ENCODE data around the gene FAM20A.

The FAM20A gene

DNA sequence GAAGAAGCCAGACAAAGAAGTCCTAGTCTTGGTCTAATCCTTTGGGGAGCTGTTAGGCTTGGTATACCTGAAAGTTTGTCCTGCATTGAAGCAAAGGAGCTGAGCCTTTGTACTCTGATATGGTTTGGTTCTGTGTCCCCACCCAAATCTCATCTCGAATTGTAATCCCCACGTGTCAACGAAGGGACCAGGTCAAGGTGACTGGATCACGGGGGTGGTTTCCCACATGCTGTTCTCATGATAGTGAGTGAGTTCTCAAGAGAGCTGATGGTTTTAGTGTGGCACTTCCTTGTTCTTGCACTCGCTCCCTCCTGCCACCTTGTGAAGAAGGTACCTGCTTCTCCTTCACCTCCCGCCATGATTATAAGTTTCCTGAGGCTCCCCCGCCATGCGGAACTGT is 33.6 kb downstream of the FAM20A start:
- TF ChIP-seq, protein P1, sequence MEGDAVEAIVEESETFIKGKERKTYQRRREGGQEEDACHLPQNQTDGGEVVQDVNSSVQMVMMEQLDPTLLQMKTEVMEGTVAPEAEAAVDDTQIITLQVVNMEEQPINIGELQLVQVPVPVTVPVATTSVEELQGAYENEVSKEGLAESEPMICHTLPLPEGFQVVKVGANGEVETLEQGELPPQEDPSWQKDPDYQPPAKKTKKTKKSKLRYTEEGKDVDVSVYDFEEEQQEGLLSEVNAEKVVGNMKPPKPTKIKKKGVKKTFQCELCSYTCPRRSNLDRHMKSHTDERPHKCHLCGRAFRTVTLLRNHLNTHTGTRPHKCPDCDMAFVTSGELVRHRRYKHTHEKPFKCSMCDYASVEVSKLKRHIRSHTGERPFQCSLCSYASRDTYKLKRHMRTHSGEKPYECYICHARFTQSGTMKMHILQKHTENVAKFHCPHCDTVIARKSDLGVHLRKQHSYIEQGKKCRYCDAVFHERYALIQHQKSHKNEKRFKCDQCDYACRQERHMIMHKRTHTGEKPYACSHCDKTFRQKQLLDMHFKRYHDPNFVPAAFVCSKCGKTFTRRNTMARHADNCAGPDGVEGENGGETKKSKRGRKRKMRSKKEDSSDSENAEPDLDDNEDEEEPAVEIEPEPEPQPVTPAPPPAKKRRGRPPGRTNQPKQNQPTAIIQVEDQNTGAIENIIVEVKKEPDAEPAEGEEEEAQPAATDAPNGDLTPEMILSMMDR (IDR thresholded peaks at IDR 0.05; ENCODE audit: insufficient read depth, low read depth, low read length, missing control alignments), result no peak
- DNase-seq (ENCODE audit: low read depth), result no peak
- H3K4me3 ChIP-seq (ENCODE audit: low read length), result no peak overlapping the region

GRCh38 chr17:68567035-68567434 is 34.1 kb downstream of the FAM20A start:
- DNase-seq (ENCODE audit: low read depth), result no peak
- H3K4me3 ChIP-seq (ENCODE audit: low read length), result no peak overlapping the region
- TF ChIP-seq, protein P1 (IDR thresholded peaks at IDR 0.05; ENCODE audit: insufficient read depth, low read depth, low read length, missing control alignments), result no peak

GRCh38 chr17:68566442-68566738 is 34.8 kb downstream of the FAM20A start:
- TF ChIP-seq, protein P1 (IDR thresholded peaks at IDR 0.05; ENCODE audit: insufficient read depth, low read depth, low read length, missing control alignments), result no peak
- H3K4me3 ChIP-seq (ENCODE audit: low read length), result no peak overlapping the region
- DNase-seq (ENCODE audit: low read depth), result peak; percentile 18

DNA sequence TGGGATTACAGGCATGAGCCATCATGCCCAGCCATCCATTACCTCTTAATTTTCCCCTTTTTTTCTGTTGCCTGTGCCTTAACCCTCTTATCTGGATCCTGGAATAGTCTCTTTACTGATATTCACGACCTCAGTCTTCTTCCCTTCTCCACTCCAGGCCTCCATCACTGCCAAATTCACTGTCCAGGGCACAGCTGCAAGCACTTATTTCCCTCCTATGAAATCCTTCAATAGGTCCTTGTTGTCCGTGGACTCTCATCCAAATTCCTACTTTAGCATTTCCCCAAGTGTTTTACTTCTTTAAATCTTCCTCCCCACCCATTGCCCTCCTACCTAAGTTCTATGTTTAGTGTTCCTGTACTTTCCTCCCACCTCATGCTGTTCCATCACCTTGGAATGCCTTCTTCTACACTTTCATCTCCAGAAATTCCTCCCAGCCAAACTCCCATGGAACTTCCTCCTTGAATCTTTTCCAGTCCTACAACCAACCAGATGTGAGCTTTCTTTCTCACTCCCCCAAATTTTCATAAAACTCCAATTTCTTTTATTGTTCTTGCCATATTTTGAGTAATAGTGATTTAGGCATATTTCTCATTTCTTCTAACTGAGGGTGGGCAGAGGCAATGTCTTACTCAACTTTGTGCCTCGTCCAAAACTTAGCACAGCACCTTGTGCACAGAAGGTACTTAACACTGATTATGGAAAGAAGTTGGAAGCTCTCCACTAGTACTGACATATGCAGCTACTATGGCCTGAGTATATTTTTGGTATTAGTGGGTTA is 35.3 kb downstream of the FAM20A start:
- DNase-seq (ENCODE audit: low read depth), result no peak
- no peak overlapping the region for H3K4me3 ChIP-seq (ENCODE audit: low read length)
- TF ChIP-seq, protein P1 (IDR thresholded peaks at IDR 0.05; ENCODE audit: insufficient read depth, low read depth, low read length, missing control alignments), result no peak

DNA sequence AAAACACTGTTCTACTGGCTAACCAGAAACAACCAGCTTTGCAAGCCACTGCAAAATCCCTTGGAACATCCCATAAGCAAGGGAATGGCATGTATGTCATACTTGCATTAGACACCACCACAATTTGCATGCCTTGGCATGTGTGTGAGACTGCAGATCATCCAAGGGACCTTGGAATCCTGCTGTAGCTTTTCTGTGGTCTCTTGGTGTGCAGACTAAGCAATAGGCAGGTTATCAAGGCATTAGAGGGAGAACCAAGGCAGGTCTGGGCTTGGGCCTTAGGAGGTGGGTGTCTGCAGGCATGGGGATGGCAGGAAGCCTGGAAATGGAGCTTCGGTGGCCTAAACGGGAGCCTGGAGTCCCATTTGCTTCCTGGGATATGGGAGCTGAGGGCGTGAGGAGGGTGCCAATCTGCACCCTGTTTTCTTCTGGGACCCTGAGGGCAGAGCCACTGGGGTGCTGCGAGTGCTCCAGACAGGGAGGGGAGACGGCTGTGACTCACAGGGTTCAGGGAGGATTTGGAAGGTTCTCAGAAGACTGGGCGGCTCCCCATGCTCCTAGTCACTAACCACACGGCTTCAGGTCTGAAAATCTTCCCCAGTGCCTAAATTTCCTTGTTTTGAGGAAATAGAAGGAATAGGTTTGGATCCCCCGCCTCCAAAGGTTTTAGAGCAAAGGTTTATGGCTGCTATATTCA is 36.6 kb downstream of the FAM20A start:
- peak; percentile 95 for DNase-seq (ENCODE audit: low read depth)
- TF ChIP-seq, protein P1 (IDR thresholded peaks at IDR 0.05; ENCODE audit: insufficient read depth, low read depth, low read length, missing control alignments), result no peak
- H3K4me3 ChIP-seq (ENCODE audit: low read length), result no peak overlapping the region

DNA sequence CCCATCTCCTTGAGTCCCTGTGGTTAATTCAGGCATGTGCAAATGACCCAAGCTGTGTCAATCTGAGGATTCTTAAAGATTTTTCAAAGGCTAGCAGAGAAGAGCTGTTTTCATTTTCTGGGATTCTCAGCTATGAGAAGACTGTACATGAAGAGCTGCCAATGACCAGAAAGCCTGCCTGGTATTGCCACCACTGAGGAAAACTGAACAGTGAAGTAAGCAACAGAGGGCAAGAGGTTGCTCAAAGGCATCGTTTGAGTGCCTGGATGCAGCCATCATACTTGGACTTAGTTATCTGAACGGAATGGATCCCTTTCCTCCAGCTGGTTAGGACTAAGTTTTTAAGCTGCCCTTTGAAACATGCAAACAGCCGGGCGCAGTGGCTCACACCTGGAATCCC is 38.4 kb downstream of the FAM20A start:
- no peak for DNase-seq (ENCODE audit: low read depth)
- H3K4me3 ChIP-seq (ENCODE audit: low read length), result no peak overlapping the region
- TF ChIP-seq, protein P1 (IDR thresholded peaks at IDR 0.05; ENCODE audit: insufficient read depth, low read depth, low read length, missing control alignments), result no peak
